Stimulated activated CD4-positive, alpha-beta T cell treated with anti-CD3 and anti-CD28 coated beads, Interleukin-12 subunit alpha, Interleukin-12 subunit beta, amount 100 ng/mL, for 24 hours (primary cell): ENCODE results near the gene SAMD4B.

Experiments
- DNase-seq, 2 experiments: peaks; one replicate each; pipeline ENCODE4 v3.0.0-alpha.2; 2020; ENCODE audit warnings: low read depth in 2 of 2

Gene SAMD4B

GRCh38 chr19:39409208-39410016 lies 67.2 kb downstream of the SAMD4B start:
- DNase-seq, result peak; percentile 54 to 66

DNA sequence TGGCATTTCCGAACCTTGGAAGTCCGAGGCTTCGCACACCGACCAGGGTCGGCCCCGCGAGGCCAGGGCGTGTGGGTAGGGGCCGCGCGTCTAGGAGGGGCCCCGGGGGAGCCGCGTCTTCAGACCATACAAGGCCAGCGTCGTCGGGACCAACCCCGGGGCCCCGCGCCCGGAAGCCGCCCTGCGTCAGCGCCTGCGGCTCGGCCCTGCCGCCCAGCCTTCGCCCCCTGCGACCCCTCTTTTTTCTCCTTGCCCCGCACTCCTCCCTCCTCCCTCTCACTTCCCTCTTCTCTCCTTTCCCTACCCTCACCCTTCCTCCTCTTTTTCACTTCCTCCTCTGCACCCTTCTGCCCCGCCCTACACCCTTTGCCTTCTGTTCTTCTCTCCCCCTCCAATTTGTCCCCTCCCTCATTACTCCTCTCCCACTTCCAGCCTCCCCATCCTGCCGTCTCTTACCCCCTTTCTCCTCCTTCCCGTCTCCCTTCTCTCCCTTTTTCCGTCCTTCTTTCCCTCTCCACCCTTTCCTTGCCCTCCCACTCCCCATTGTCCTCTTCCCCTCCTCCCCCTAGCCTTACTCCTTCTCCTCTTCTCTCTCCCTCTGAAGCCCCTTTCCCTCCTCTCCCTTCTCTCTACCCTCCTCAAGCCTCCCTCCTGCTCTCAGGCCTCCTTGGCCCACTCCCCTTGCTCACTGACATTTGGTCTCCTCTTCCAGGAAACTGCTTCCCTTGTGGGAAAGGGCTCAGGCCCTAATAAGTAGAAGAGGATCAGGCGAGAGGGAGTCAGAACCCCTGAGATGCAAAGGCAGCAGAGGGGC lies 68.0 kb downstream of the SAMD4B start:
- peak in 1 of 2 experiments; percentile 51 for DNase-seq

GRCh38 chr19:39410831-39411080 lies 68.5 kb downstream of the SAMD4B start:
- DNase-seq, result no peak

DNA sequence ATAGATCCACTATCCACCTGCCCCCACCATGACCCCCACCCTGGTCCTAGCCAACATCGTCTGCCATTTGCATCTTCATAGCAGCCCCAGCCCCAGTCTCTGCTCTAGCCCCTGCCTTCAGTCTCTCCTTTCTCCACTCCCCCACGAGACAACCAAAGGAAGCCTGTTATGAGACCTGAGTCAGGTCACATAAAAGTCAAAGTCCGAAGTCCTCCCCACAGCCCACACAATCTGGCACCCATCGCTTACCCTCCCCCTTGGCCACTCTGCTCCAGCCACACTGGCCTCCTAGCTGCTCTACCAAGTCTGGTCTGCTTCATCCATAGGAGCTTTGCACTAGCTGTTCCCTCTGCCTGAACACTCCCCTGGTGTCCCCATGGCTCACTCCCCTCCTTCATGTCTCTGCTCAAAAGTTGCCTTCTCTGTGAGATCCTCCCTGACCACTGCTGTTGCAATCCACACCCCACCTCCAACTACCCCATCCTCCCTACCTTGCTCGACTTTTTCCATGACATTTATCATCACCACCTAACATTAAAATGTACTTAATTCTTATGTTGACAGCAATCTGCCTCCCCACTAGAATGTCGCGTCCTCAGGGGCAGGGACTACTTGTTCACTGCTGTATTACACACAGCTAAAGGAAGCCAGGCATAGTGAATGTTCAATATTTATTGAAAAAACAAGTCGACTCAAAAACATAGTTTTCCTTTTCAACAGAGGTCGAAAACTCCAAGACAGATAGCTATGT lies 69.0 kb downstream of the SAMD4B start:
- DNase-seq, result no peak

DNA sequence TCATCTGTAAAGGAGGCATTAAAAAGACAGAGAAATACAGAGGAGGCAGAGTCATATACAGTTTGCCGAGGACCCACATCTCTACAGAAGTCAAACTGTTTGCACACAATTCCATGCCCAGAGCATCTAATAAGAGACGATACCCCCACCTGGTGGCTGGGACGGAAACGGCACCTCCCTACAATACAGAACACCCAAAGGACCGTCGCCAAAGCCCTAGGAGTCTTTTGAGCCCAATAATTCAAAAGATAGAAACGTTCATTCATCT lies 69.5 kb downstream of the SAMD4B start:
- peak; percentile 81 to 93 for DNase-seq

GRCh38 chr19:39412100-39412866 lies 70.1 kb downstream of the SAMD4B start, which contains the start of gene PLEKHG2:
TSS of gene PLEKHG2 (plus strand) at chr19:39412669. CDS start at chr19:39414087, 1,418 bp downstream.
- DNase-seq, result peak; percentile 96 to 98

GRCh38 chr19:39412867-39413271 lies 70.6 kb downstream of the SAMD4B start:
- no peak for DNase-seq

DNA sequence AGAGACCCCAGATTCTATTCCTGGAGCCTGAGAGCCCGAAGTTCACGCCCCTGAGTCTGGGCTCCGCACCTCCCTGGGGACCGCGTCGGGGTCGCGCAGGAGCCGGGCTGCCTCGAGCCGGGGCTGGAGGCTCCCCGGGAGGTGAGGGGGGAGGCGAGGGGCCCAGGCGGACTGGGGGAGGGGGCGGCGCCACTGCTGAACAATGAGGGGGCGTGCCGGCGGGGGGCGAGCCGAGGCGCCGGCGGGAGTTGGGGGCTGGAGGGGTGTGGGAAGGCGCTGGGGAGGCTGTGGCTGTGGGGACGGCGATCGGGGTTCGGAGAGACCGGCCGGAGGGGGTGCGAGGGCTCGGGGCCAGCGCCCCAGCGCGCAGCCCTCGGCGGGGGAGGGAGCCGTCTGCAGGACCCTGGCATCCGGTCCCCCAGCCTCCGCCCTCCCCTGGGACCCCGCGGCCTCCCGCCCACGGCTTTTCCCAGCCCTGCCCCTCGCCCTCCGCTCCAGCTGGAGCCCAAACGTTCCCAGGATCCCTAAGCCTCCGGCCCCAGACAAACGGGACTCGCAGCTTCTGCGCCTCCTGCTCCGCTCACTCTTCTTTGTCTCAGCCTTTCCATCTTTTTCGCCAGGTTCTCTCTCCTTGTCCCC lies 71.2 kb downstream of the SAMD4B start:
- no peak for DNase-seq

DNA sequence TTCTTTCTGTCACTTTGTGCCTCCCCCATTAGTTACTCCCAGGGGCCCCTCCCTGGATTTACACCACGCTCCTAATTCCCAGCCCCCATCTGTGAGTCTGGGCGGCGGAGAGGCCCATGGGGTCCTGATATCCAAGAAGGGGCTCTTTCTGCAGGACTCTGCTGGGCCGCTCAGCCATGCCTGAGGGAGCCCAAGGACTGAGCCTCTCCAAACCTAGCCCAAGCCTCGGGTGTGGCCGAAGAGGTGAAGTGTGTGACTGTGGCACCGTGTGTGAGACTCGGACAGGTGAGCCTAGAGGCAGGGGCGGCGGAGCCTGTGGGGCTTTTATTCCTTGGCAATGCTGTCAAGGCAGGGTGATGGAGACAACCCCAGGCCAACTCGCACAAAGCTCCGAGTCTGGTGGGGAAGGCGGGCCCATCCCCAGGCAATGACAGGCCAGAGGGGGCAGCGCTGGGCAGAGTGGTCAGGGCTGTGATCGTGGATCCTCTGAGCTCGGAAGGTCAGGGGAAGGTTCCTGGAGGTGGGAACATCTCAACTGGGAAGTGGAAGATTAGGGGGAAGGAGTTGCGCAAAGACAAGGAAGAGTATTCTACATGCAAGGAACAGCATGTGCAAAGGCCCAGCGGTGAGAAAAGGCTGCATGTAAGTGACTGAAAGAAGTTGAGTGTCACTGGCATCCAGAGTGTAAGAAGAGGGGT lies 71.8 kb downstream of the SAMD4B start:
- no peak for DNase-seq

DNA sequence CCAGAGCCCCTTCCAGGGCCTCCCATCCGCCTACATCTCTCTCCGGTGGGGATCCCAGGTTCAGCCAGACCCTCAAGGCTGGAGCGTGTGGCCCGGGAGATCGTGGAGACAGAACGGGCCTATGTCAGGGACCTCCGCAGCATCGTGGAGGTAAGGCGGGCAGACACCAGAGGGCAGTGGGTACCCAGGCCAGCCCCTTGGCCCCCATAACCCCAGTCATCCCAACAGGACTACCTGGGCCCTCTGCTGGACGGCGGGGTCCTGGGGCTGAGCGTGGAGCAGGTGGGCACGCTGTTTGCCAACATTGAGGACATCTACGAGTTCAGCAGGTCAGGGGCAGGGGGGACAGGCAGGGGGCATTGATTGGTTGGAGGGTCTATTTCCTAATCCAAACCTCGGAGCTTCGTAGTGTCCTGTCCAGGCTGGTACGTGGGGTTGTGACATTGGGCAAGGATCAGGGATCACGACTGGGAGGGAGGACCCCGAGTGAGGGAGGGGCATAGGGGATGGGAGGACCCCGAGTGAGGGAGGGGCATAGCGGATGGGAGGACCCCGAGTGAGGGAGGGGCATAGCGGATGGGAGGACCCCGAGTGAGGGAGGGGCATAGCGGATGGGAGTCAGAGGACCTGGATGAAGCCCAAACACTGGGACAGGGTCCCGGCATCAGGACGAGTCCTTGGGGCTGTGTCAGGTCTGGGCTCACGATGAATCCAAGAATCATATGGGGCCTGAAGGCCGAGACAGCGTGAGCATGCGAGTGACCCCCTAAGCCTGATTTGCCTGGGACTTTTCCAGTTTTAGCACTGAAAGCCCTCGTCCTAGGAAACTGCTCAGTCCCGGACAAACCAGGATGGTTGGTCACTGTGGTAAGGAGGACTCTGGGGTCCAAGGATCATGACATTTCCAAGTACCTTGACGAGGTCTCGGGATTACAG lies 73.2 kb downstream of the SAMD4B start:
- DNase-seq, result no peak

DNA sequence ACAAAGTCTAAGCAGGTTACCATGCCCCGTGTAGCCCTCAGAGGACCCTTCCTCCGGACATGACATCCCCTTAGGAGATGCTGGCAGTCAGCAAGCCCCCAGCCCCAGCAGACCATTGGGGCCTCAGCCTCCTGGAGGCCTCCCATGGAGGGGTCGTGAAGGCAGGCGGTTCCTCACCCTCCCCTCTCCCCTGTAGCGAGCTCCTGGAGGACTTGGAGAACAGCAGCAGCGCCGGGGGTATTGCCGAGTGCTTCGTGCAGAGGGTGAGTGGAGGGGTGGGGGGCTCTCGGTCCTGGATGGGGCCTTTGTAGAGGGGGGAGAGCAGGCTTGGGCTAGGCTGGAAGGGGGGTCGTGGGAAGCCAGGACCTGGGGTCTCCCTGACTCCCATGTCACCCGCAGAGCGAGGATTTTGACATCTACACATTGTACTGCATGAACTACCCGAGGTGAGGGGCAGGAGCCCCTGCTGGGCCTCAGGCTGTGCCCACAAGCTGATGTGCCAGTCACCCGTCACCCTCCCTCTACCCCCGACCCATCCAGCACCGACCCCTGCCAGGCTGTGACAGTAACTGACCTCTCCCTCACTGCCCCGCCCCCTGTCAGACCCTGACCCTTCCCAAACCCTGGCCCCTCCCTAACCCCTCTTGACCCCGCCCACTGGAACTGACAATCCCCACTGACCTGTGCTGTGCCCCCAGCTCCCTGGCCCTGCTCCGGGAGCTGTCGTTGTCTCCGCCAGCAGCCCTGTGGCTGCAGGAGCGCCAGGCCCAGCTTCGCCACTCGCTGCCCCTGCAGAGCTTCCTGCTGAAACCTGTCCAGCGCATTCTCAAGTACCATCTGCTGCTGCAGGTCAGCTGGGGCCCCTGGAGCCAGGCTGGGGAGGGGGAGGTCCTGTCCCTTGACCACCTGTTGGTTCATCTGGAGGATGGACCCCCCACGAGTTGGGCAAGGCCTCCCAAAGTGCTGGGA lies 74.2 kb downstream of the SAMD4B start:
- DNase-seq, result no peak

DNA sequence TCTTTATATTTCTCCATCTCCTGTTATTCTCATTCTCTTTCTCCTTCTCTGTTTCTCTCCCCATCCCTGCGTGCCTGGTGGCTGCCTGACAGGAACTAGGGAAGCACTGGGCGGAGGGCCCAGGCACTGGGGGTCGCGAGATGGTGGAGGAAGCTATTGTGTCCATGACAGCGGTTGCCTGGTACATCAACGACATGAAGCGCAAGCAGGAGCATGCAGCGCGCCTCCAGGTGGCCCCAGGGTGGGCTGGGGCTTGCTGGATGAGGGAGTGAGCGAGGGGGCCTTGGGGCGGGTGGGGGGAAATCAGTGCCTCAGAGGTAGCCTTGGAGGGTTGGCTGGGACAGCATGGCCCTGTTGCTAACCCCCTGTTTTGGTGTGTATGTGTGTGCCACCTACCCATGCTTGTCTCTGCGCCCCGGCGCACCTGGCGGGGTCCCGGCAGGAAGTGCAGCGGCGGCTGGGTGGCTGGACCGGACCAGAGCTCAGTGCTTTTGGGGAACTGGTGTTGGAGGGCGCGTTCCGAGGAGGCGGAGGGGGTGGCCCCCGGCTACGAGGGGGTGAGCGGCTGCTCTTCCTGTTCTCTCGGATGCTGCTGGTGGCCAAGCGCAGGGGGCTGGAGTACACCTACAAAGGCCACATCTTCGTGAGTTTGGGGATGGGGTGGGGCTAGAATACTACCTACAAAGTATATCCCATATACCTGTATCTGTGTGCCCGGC lies 75.4 kb downstream of the SAMD4B start:
- no peak for DNase-seq

DNA sequence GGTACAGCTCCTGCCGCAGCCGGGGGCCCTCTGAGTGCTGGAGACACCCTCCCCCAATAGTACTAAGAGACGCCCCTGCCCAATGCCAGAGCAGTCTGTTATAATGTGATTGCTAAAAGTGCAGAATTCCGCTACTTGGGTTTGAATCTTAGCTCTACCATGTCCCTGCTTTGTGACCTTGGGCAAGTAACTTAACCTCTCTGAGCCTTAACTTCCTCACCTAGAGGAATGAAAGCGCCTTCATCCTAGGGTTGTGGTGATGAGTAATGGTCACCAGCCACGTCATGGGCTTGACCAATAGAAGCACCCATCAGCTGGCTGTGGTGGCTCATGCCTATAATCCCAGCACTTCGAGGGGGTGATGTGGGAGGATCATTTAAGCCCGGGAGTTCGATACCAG lies 76.8 kb downstream of the SAMD4B start:
- DNase-seq, result no peak

GRCh38 chr19:39420769-39421168 lies 78.5 kb downstream of the SAMD4B start:
- no peak for DNase-seq

GRCh38 chr19:39422020-39422419 lies 79.8 kb downstream of the SAMD4B start:
- no peak for DNase-seq

DNA sequence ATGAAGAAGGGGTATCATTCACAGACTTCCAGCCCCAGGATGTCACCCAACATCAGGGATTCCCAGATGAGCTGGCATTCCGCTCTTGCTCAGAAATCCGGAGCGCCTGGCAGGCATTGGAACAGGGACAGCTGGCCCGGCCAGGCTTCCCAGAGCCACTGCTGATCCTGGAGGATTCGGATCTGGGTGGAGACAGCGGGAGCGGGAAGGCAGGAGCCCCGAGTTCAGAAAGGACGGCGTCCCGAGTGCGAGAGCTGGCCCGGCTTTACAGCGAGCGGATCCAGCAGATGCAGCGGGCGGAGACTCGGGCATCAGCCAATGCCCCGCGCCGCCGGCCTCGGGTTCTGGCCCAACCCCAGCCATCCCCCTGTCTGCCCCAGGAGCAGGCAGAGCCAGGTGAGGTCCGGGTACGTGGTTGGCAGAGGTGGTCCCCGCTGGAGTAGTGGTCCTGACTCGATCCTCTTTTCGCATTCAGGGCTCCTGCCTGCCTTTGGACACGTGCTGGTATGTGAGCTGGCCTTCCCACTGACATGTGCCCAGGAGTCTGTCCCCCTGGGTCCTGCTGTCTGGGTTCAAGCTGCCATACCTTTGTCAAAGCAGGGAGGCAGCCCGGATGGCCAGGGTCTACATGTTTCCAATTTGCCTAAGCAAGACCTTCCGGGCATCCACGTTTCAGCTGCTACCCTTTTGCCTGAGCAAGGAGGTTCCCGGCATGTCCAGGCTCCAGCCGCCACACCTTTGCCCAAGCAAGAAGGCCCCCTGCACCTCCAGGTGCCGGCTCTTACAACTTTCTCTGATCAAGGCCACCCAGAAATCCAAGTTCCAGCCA lies 81.3 kb downstream of the SAMD4B start:
- no peak for DNase-seq

- DNase-seq, result no peak
Measured at GRCh38 chr19:39424934-39425333, 82.7 kb downstream of the SAMD4B start.
